ENCODE results near the gene PLXNA2.

DNA sequence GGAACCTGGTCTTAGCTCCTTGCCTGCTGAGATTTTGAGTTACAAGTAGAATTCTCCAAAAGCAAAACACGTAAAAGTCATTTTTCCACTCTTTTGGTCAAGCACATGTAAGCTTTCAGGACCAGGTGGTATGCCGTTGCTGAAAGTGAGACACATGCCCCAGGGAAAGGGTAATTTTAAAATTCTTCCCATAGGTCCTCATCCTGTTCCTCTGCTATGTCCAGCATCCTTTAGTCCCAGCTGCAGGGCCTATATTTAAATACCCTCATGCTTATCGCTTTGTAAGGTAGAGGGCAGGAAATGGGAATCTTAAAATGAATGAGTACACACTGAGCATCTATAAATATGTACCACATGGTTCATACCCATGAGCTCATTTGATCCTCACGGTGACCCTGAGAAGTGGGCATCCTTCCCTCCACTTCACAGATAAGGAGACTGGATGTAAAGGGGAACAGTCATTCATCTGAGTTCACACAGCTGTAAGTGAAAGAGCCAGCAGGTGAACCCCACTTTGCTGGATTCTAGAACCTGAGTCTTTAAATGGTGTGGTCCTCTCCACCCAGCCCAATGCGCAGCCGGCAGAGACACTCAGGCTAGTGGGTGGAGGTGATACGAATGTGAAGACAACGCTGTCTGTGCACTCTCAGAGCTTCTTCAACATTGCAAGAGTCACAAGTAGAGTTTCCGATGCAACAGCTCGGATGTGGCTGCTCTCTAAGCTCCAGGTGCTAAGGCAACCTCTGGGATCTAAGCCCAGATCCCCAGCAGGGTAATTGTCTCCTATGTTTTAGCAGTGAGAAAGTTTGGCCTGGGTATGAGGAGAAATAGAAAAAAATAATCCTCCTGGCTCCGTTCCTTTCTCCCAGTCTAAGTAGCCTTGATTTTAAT, 163.5 kb downstream of the PLXNA2 start:
- no peak for TF ChIP-seq GATA2 (IDR thresholded peaks at IDR 0.05; ENCODE audit: low read depth, low read length)
- no peak for TF ChIP-seq GATA3 (IDR thresholded peaks at IDR 0.05; ENCODE audit: low read depth, low read length)
